BJ (cell line): ENCODE measurements around the gene NDUFC2. TPM values are rescaled to one million over a fixed set of nuclear protein-coding genes. Genes with fewer than 3 reads are reported as not detected.

Experiments
- CTCF ChIA-PET: fragments of 350-600 bp; formaldehyde crosslinking; extraction: SDS; loops from one replicate; lab custom pipeline; 2021; ENCODE audit warnings: antibody characterized with exemption, inconsistent platforms; lab: Yijun Ruan, JAX
- POLR2A ChIA-PET: fragments of 300-600 bp; sonication (Branson Sonifier 250); formaldehyde crosslinking; extraction: SDS; loops from one replicate; lab custom pipeline; 2021; ENCODE audit warnings: antibody characterized with exemption; lab: Charles Lee
- DNase-seq: peaks from one replicate; pipeline ENCODE4 v3.0.0-alpha.2; 2011; ENCODE audit warnings: low read depth
- H3K27me3 ChIP-seq: 2 replicates; pipeline ENCODE4 v1.6.0; 2011; ENCODE audit warnings: low read length; ENCODE audit not compliant: control insufficient read depth, insufficient read depth
- H3K36me3 ChIP-seq: 2 replicates; pipeline ENCODE4 v1.5.1; 2011; ENCODE audit warnings: low read length; ENCODE audit not compliant: control insufficient read depth, insufficient read depth
- H3K4me3 ChIP-seq: 2 replicates; pipeline ENCODE4 v1.5.1; 2011; ENCODE audit warnings: low read depth, mild to moderate bottlenecking, control low read depth, low read length
- polyA plus RNA-seq: library from polyadenylated mRNA; depleted of rRNA; stranded (reverse); fragments of >200 nt; gene quantifications from 2 replicates; pipeline ENCODE4 v1.2.3, GENCODE V29; 2011
- TF ChIP-seq, protein P1 (sequence below): IDR thresholded peaks from 2 replicates; pipeline ENCODE4 v1.5.1; 2011; ENCODE audit warnings: low read depth, mild to moderate bottlenecking, control low read depth, inconsistent platforms, low read length, moderate library complexity; ENCODE audit not compliant: insufficient read depth

Gene NDUFC2
- polyA plus RNA-seq, 1 experiment: 150 TPM

- Histone ChIP-seq H3K27me3 (no peaks in the 10 kb centered on the region), H3K4me3 (no peak overlapping the region), H3K36me3 (no peaks in the 10 kb centered on the region)
- no peak for DNase-seq
- CTCF ChIA-PET: interaction anchor here (1.3 to 5.1 kb wide), 2 partner anchors 9 to 37 kb away, joined by 5 to 22 read pairs; no protein-coding TSS in a partner anchor
- TF ChIP-seq, protein P1, sequence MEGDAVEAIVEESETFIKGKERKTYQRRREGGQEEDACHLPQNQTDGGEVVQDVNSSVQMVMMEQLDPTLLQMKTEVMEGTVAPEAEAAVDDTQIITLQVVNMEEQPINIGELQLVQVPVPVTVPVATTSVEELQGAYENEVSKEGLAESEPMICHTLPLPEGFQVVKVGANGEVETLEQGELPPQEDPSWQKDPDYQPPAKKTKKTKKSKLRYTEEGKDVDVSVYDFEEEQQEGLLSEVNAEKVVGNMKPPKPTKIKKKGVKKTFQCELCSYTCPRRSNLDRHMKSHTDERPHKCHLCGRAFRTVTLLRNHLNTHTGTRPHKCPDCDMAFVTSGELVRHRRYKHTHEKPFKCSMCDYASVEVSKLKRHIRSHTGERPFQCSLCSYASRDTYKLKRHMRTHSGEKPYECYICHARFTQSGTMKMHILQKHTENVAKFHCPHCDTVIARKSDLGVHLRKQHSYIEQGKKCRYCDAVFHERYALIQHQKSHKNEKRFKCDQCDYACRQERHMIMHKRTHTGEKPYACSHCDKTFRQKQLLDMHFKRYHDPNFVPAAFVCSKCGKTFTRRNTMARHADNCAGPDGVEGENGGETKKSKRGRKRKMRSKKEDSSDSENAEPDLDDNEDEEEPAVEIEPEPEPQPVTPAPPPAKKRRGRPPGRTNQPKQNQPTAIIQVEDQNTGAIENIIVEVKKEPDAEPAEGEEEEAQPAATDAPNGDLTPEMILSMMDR: no peak
- POLR2A ChIA-PET: no interaction called here
Measured at GRCh38 chr11:78036313-78036712, 43.3 kb downstream of the NDUFC2 start.

GRCh38 chr11:78034623-78035022 lies 45.0 kb downstream of the NDUFC2 start:
- Histone ChIP-seq H3K36me3 (no peaks in the 10 kb centered on the region), H3K27me3 (no peaks in the 10 kb centered on the region), H3K4me3 (no peak overlapping the region)
- ChIA-PET CTCF (interaction anchor here (1.4 to 5.1 kb wide), 2 partner anchors 11 to 12 kb away, joined by 4 to 22 read pairs; no protein-coding TSS in a partner anchor), POLR2A (no interaction called here)
- TF ChIP-seq, protein P1: no peak
- DNase-seq: no peak

DNA sequence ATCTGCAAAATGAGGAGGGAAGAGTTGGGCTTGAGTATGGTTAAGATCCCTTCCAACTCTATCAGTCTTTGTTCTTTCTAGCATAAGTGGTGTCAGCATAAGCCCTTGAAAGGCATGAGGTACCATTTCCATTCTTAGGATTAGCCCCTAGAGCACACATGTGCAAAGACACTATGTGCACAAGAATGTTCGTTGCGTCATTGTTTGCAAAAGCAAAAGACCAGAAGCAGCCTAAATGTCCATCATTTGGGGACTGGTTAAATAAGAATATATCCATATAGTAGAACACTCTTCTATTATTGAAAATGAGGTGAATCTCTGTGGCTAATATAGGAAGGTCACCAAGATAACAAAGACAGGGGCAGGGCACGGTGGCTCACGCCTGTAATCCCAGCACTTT lies 46.6 kb downstream of the NDUFC2 start:
- TF ChIP-seq, protein P1: no peak
- no peaks in the 10 kb centered on the region for H3K36me3 ChIP-seq
- no peak overlapping the region for H3K4me3 ChIP-seq
- ChIA-PET POLR2A (no interaction called here), CTCF (no interaction called here)
- no peak for DNase-seq
- no peaks in the 10 kb centered on the region for H3K27me3 ChIP-seq

DNA sequence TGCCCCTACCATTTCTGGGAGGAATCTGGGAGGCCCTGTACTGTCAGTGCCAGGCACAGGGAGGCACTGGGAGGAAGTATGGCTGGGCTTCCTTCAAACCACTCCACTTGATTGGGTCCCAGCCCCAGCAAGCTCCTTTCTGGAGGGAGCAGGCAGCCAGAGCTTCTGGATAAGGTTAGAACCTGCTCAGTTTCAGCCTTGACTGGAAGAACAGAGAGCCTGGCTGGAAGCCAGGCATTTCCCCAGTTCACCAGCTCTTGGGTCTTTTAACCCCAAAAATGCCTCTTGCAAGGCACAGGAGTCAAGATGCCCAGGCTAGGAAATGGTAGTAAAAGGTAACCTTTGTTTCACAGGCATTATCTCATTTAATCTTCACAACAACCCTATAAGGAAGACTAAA lies 47.6 kb downstream of the NDUFC2 start:
- TF ChIP-seq, protein P1: no peak
- CTCF ChIA-PET: interaction anchor here (1.9 kb wide), 1 partner anchor 14 kb away, joined by 8 read pairs; no protein-coding TSS in a partner anchor
- Histone ChIP-seq H3K27me3 (no peaks in the 10 kb centered on the region), H3K36me3 (no peaks in the 10 kb centered on the region), H3K4me3 (no peak overlapping the region)
- POLR2A ChIA-PET: no interaction called here
- no peak for DNase-seq

DNA sequence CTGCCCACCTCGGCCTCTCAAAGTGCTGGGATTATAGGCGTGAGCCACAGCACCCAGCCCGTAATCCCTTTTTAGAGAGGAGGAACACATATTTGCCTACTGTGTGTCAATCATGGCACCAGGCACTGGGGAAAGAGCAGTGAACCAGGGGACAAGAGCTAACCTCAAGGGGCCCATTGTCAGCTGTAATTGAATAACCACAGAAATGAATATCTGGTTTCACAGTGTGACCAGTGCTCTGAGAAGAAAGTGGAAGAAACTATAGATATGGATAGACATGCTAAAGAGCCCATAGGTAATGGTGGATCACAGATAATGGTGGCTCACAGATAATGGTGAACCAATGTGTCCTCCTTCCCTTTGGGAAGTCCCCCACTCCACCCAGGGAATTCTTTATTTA lies 48.0 kb downstream of the NDUFC2 start:
- POLR2A ChIA-PET: no interaction called here

More for the DNA sequence above, 48.0 kb downstream of the NDUFC2 start:
- no peak overlapping the region for H3K4me3 ChIP-seq
- H3K36me3 ChIP-seq: no peaks in the 10 kb centered on the region
- DNase-seq: no peak
- CTCF ChIA-PET: interaction anchor here (1.3 to 1.9 kb wide), 2 partner anchors 12 to 15 kb away, joined by 3 to 8 read pairs; no protein-coding TSS in a partner anchor
- TF ChIP-seq, protein P1: no peak
- H3K27me3 ChIP-seq: no peaks in the 10 kb centered on the region
